Fibroblast of mammary gland (primary cell): Measurements from ENCODE around the gene RNF222.

ENCODE experiments used
- DNase-seq: peaks from one replicate; pipeline ENCODE4 v3.0.0-alpha.2; 2010; ENCODE audit warnings: low read depth
- H3K4me3 ChIP-seq: 2 replicates; pipeline ENCODE4 v1.5.1; 2011; ENCODE audit warnings: low read depth, mild to moderate bottlenecking, low read length, moderate library complexity; ENCODE audit not compliant: control insufficient read depth
- CTCF ChIP-seq: conservative IDR thresholded peaks from 2 replicates; pipeline ENCODE4 v1.5.1; 2011; ENCODE audit warnings: low read depth, low read length, inconsistent platforms; ENCODE audit not compliant: control insufficient read depth, insufficient read depth

Gene RNF222

DNA sequence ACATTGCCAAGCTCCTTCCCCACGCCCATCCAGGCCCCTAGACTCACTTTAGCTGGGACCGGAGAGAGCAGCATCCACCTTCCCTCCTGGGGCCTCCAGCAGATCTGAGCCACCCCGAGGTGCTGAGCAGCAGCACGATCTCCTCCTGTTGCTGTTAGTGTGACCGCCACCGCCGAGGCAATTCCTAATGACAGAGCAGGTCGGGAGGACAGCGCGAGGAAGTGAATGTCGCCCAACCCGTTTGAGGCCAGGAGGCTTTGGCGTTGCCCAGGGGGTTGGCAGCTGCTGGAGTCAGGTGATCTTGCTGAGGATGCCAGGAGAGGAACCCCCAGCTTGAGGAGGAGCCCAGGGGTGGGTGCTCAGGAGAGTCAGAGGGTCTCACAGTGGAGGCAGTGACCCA lies at the start of gene RNF222:
Gene RNF222 (minus strand): TSS at position 192 of the 400 bp plus-strand sequence. CDS start 4,366 bp downstream, outside the sequence.
- TF ChIP-seq CTCF, result no peak
- DNase-seq, result no peak
- H3K4me3 ChIP-seq, result no peak within 1 kb of the TSS

GRCh38 chr17:8445536-8445935 lies 47.9 kb upstream of the RNF222 start:
- no peak overlapping the region for H3K4me3 ChIP-seq
- no peak for DNase-seq
- no peak for TF ChIP-seq CTCF

- DNase-seq, result no peak
- no peak overlapping the region for H3K4me3 ChIP-seq
- TF ChIP-seq CTCF, result no peak
Observed at GRCh38 chr17:8444494-8444893, 46.9 kb upstream of the RNF222 start.

- no peak for TF ChIP-seq CTCF
- no peak overlapping the region for H3K4me3 ChIP-seq
- DNase-seq, result no peak
Observed at GRCh38 chr17:8443756-8444155, 46.1 kb upstream of the RNF222 start.

GRCh38 chr17:8442310-8442709 lies 44.7 kb upstream of the RNF222 start:
- no peak overlapping the region for H3K4me3 ChIP-seq
- no peak for TF ChIP-seq CTCF
- DNase-seq, result no peak

DNA sequence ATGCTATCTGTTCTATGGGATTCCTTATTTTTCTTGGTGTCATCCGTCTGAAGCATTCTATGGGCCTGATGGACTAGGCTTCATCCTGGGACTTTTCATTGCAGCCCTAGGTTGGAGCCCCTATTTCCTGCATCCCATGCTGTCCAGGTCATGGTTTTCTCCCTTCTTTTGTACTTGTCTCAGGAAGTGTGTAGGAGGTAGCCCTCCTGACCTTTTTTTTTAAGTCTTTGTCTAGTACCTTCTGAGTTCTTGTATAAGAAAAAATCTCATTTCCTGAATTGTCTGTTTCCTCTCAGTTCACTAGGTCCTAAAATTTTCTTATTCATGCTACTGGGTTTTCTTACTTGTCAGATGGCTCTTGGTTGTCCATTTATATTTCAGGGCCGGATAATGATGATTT lies 44.1 kb upstream of the RNF222 start:
- DNase-seq, result no peak
- no peak for TF ChIP-seq CTCF
- no peak overlapping the region for H3K4me3 ChIP-seq

DNA sequence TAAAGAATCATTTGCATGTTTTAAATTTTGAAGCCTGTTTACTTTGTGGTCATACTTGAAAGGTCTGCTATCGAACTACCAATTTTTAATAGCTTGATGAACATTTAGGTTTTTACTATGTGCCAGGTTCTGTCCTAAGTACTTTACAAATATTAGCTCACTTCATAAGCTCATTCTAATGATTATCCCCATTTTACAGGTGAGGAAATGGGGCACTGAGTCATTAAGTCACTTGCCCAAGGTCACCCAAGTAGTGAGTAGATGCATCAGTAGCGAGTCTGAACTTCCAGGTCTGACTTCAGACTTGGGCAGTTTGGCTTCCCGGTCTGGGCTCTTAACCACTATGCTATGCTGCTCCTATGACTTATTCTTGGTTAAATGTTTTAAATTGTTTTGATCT lies 42.1 kb upstream of the RNF222 start:
- TF ChIP-seq CTCF, result no peak
- no peak for DNase-seq
- H3K4me3 ChIP-seq, result no peak overlapping the region
